ENCODE measurements around the gene RETN. TPM values are rescaled to one million over a fixed set of nuclear protein-coding genes. Genes with fewer than 3 reads are reported as not detected.
A peak's percentile ranks its signal among the peaks of the same experiment; 100 is the strongest.

RETN gene
- total RNA-seq, 1 donor from 2014 or later: 0.94 TPM

DNA sequence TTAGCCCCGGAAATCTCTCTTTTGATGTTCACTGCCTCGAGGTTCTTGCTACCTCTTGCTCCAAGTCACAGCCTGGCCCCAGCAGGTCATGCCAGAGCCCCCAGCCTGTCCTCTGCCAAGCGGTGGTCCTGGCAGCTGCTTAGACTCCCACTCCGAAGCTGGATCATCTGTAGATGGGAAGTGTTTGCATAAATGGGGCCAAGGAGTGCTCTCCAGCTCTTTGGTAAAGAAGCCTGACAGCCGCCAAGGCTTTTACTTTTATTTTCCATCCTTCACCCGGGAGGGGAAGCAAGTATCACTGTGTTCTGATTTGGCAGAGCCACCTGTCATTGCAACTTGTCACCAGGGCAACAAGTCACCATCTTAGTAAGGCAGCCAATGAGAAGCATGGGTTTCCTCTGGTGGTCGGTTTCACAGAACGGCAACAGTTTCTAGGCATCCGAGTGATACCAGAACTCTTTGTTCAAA is 10.6 kb upstream of the RETN start:
- peak; percentile 7 for DNase-seq

- DNase-seq: no peak
Observed at GRCh38 chr19:7661744-7662538, 6.9 kb upstream of the RETN start.

DNA sequence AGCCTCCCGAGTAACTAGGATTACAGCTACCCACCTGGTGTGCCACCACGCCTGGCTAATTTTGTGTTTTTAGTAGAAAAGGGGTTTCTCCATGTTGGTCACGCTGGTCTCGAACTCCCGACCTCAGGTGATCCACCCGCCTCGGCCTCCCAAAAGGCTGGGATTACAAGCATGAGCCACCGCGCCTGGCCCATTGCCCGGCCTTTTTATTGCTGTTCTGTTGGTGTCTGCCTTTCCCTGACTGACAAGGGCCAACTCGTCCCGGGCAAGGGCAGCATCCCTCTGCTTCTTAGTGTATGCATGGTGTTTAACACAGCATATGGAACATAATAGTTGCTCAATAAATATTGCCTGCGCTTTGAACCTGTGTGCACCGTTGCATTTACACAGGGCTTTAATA is 6.2 kb upstream of the RETN start:
- DNase-seq: no peak

GRCh38 chr19:7663706-7664105 is 5.1 kb upstream of the RETN start:
- DNase-seq: no peak

DNA sequence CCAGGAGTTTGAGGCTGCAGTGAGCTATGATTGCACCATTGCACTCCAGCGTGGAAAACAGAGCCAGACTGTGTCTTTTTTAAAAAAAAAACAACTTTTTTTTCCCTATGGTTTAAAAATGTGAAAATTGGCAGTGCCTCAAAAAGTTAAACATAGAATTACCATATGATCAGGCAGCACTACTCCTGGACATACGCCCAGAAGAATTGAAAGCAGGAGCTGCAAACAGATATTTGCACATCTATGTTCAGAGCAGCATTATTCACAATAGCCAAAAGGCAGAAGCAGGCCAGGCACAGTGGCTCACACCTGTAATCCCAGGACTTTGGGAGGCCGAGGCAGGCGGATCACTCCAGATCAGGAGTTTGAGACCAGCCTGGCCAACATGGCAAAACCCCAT is 3.8 kb upstream of the RETN start:
- peak; percentile 8 for DNase-seq

GRCh38 chr19:7669641-7670040 is 792 bp downstream of the RETN start:
- no peak for DNase-seq

DNA sequence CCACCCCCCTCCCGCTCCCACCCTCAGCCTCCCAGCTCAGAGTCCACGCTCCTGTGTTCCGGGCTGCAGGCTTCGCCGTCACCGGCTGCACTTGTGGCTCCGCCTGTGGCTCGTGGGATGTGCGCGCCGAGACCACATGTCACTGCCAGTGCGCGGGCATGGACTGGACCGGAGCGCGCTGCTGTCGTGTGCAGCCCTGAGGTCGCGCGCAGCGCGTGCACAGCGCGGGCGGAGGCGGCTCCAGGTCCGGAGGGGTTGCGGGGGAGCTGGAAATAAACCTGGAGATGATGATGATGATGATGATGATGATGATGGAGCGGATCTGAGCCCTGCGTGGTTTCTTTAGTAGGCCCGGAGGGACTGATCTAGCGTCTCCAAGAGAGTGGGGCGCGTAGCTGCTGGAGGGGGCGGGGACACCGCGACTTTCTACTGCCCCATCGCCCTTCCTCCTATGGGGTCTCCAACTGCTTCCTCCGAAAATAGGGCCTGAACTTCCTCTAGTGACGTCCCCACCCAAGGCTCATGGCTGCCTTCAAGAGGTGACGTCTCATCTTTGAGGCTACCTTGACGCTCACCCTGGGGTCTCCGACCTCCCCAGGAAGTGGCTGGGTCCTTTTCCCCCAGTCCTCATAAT is 1.4 kb downstream of the RETN start:
- DNase-seq: peak; percentile 43

DNA sequence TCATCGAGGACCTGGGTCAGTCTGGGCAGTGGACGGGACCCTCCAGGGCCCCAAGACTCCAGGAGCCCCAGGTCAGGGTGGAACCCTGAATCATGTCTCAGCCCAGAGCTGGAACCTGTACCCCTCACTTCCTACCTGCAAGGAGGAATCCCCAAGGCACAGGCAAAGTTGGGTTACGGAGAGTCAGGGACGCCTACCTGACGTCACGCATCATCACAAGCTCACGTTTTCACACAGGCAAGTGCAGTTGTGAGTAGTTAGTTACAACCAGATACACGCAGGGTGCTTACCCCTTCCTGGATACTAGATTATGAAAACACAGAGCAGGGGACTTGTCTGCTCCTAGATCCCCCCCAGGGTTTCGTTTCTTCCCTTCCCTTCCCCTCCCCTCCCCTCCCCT is 1.9 kb downstream of the RETN start:
- DNase-seq: no peak

GRCh38 chr19:7672522-7672921 is 3.7 kb downstream of the RETN start:
- no peak for DNase-seq

DNA sequence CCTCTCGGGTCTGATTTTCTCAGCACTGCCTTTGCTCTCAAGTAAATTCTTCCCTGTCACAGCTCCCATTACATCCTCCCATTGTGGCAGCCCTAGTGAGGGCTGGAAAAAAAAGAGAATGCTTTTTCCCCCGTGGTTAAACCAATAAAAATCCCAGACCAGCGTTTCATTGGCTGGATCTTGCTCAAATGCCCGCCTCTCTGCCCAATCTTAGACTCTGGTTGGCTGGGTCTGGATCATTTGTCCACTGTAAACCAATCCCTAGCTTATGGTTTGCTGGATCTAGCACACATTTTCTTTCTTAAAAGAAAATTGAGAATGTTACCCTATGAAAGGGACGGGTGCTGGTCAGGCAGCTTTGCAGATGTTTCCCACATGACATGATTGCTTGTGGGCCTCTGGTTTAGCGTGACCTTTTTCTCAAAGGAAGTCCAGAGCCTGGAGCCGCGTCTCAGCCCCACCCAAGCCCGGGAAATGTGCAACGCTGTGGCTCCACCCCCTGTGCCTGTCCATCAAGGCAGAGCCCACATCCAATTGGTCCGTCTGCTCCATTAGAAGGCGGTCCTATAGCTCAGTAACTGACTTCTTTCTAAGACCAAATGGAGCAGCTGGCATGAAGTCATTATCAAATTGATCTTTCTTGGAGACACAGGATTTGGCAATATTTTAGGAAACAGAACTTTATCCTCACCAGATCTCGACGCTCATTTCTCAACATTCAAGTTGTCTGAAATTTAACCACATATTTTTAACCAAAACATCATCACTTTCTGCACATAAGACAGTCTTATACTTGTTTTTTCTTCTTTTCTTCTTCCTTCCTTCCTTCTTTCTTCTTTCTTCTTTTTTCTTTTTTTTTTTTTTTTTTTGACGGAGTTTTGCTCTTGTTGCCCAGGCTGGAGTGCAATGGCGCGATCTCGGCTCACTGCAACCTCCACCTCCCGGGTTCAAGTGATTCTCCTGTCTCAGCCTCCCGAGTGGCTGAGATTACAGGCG is 5.5 kb downstream of the RETN start:
- peak; percentile 44 for DNase-seq

- no peak for DNase-seq
Observed at GRCh38 chr19:7676376-7676775, 7.5 kb downstream of the RETN start.

GRCh38 chr19:7676854-7677253 is 8.0 kb downstream of the RETN start, which contains the start of gene MCEMP1:
Gene MCEMP1, plus strand, starts transcription at chr19:7677090. Its CDS starts 31 bp downstream, at chr19:7677121.
- DNase-seq: no peak

DNA sequence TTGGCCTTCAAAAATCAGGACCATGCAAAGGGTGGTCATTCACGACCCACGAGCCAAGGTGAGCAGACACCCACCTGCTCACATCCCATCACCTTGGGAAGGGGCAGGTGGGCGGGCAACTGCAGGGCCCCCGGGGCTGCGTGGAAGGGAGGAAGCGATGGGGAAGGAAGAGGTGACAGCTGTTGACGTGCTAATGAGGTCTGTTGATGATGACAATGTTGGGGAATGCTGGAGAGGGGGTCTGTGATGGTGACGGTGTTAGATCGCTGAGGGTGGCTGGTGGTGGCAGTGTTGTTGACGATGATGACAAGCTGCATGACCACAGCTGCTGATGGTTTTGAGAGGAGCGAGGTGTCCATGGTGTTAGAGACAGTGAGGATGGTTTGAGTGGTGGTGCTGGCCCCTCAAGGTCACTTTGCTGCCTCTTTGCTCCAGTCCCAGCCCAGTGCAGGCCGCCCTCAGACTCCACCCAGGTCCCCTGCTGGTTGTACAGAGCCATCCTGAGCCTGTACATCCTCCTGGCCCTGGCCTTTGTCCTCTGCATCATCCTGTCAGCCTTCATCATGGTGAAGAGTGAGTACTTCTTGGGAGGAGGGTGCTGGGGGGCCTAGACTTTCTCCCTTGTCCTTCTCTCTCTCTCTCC is 8.9 kb downstream of the RETN start:
- DNase-seq: no peak

DNA sequence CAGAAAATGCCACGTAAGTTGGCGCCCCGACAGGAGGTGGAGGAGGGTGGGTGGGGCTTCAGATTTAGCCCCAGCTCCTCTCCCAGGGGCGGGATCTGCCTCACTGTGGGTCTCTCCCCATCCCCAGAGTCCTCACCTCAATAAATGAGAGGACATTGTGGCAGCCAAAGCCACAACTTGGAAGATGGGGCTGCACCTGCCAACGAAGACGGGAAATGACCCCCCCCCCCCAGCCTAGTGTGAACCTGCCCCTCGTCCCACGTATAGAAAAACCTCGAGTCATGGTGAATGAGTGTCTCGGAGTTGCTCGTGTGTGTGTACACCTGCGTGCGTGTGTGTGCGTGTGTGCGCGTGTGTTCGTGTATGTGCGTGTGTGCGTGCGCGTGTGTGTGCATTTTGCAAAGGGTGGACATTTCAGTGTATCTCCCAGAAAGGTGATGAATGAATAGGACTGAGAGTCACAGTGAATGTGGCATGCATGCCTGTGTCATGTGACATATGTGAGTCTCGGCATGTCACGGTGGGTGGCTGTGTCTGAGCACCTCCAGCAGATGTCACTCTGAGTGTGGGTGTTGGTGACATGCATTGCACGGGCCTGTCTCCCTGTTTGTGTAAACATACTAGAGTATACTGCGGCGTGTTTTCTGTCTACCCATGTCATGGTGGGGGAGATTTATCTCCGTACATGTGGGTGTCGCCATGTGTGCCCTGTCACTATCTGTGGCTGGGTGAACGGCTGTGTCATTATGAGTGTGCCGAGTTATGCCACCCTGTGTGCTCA is 10.3 kb downstream of the RETN start:
- DNase-seq: no peak

DNA sequence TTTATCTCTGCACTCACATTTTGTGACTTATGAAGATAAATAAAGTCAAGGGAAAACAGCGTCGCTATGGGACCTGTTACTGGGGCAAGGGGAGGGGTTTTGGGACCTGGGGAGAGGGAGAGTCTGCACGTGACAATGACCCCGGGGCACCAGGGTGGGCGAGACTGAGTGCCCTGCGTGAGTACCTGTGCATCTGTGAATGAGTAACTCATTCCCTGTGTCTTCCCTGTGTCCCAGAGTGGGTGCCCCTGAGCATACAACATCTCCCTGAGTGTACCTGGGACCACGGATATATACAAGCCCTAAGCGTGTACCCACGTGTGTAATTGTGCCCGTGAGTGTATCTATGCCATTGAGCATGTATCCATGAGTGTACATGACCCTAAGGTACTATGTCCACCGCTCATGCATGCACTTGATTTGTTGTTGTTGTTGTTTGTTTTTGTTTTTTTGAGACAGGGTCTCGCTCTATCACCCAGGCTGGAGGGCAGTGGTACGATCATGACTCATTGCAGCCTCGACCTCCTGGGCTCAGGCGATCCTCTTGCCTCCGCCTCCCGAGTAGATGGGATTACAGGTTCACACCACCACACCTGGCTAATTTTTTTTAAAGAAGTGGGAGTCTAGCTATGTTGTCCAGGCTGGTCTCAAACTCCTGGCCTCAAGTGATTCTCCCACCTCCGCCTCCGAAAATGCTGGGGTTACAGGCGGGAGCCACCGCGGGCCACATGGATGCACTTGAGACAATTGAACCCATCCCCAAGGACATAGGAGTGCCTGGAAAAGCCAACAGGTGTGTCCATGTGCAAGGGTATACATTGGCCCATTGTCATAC is 11.1 kb downstream of the RETN start:
- no peak for DNase-seq

GRCh38 chr19:7680606-7681339 is 11.9 kb downstream of the RETN start, which contains the start of gene TRAPPC5:
Gene TRAPPC5, plus strand, starts transcription at chr19:7680833. Its CDS starts 1,421 bp downstream, at chr19:7682254.
- DNase-seq: peak; percentile 79

DNA sequence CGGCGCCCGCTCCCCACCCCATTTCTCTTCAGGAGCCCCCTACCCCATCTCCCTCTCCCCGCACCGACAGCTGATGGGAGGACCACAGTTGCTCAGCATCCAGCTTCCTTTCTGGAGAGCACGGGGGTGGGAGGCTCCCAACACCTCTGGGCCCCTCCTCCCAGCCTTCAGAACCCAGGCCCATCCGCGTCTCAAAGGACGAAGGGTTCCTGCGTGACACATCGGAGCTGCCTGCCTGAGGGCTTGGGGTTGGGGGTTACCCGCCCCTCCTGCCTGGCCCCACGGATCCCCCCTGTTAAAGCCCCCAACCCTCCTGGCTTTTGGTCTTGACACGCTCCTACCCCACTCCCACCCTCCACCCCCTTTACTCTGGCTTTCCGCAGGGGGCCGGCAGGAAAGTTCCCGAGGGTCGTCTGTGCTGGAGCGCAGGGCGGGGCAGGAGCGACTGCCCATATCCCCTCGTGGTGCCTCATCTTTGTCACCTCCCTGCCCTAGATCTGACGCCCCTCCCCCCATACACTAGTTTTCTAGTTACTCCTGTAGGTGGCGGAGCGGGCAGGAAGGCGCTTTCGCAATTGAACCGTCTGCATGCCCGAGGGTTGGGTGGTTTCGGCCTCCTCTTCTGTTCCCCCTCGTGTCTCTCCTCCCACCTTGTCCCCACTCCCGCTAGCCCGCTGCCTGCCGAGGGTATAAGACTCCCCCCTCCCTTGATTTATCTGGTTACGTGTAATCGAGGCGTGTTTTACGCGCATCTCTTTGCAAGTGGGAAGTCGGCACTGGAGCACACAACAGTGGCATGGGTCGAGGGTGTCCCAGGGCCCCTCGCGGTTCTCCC is 12.7 kb downstream of the RETN start:
- peak; percentile 68 for DNase-seq

- DNase-seq: peak; percentile 49
Observed at GRCh38 chr19:7682175-7682855, 13.5 kb downstream of the RETN start.

Measured in occipital lobe (tissue), 2 donors.